Kidney tubule cell (primary cell): Measurements from ENCODE around the gene MT1M.

ENCODE experiments used
- DNase-seq: peaks from one replicate; pipeline ENCODE4 v3.0.0-alpha.2; 2018; ENCODE audit warnings: low spot score

MT1M gene

GRCh38 chr16:56628486-56629350 lies 3.7 kb upstream of the MT1M start:
- peak; percentile 47 for DNase-seq

GRCh38 chr16:56629531-56629930 lies 2.9 kb upstream of the MT1M start:
- no peak for DNase-seq

GRCh38 chr16:56630134-56630533 lies 2.3 kb upstream of the MT1M start:
- no peak for DNase-seq

- DNase-seq = no peak
Observed at GRCh38 chr16:56631197-56631596, 1.3 kb upstream of the MT1M start.

GRCh38 chr16:56631832-56632155 lies 665 bp upstream of the MT1M start:
- DNase-seq = no peak

- no peak for DNase-seq
Observed at GRCh38 chr16:56632848-56633365, 448 bp downstream of the MT1M start.

- DNase-seq = no peak
Observed at GRCh38 chr16:56633535-56633934, 1.1 kb downstream of the MT1M start.

- DNase-seq = no peak
Observed at GRCh38 chr16:56634715-56635440, 2.4 kb downstream of the MT1M start.

- no peak for DNase-seq
Observed at GRCh38 chr16:56635441-56635967, 3.0 kb downstream of the MT1M start.

- DNase-seq = no peak
Observed at GRCh38 chr16:56636616-56637413, 4.4 kb downstream of the MT1M start.

- DNase-seq = peak; percentile 46
Observed at GRCh38 chr16:56637814-56638750, 5.6 kb downstream of the MT1M start, which contains the start of gene MT1A. Gene MT1A (plus strand): TSS chr16:56638666. CDS start chr16:56638739, 73 bp downstream.

GRCh38 chr16:56639045-56639444 lies 6.6 kb downstream of the MT1M start:
- no peak for DNase-seq

GRCh38 chr16:56640076-56640475 lies 7.6 kb downstream of the MT1M start:
- no peak for DNase-seq

- no peak for DNase-seq
Observed at GRCh38 chr16:56641166-56641565, 8.7 kb downstream of the MT1M start.

- DNase-seq = peak; percentile 83
Observed at GRCh38 chr16:56643080-56643778, 10.8 kb downstream of the MT1M start.

- no peak for DNase-seq
Observed at GRCh38 chr16:56643833-56644232, 11.4 kb downstream of the MT1M start.

- no peak for DNase-seq
Observed at GRCh38 chr16:56645311-56645710, 12.9 kb downstream of the MT1M start.

GRCh38 chr16:56645838-56646237 lies 13.4 kb downstream of the MT1M start:
- DNase-seq = no peak

- DNase-seq = no peak
Observed at GRCh38 chr16:56647641-56648431, 15.4 kb downstream of the MT1M start.
